ENCODE results near the gene SLC25A5. TPM values are rescaled to one million over a fixed set of nuclear protein-coding genes. Genes with fewer than 3 reads are reported as not detected.
A peak's percentile ranks its signal among the peaks of the same experiment; 100 is the strongest.

The SLC25A5 gene
- 96.2 and 131 TPM in 2 replicates for total RNA-seq

DNA sequence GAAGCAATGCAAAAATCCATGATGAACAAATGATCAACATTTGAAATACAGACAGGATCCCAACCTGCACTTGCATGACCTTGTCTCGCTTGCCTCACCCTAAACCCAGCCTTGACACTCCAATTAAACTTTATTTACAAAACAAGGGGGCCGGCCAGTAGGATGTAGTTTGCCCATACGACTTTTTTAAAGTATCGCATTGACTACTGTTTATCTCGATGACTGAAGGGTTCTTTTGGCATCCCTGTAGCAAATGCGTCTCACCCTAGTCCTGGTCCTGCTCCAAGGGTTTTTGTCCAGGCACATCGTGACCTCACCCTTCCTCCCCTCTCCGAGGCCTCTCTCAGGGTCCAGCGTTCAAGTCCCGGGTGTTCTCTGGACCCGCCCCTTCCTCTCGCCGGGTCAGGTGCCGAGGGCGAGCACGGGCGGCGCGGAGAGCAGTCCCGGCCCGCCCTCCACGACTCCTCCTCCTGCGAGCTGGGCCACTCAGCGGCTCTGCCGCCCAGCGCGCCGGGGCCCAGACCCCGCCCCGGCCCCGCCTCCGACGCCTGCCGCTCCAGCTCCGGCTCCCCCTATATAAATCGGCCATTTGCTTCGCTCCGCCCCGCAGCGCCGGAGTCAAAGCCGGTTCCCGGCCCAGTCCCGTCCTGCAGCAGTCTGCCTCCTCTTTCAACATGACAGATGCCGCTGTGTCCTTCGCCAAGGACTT is at the start of gene SLC25A5:
Gene SLC25A5, plus strand, starts transcription at position 603 of the 709 bp plus-strand sequence. Its CDS starts 72 bp downstream, at position 675.

Small RNAs within 50 kb of the gene (small RNA-seq; reads per million reads assigned to genes)
- gene RNU1-67P (9.0 reads per million, percentile 89 among the genes with 10 or more reads in this experiment), gene RNY3P16 (not detected)

Other genes with a start within 250 kb of the SLC25A5 start
- 524 and 608 TPM in 2 replicates for gene PGRMC1, start 232.2 kb upstream of the SLC25A5 start, total RNA-seq
- gene SLC25A43, start 69.1 kb upstream of the SLC25A5 start, total RNA-seq, result 37.0 and 44.5 TPM in 2 replicates
- gene STEEP1, start 97.0 kb downstream of the SLC25A5 start, total RNA-seq, result 21.3 and 23.3 TPM in 2 replicates
- gene UBE2A, start 106.1 kb downstream of the SLC25A5 start, total RNA-seq, result 33.4 and 35.5 TPM in 2 replicates
- 4.5 and 5.0 TPM in 2 replicates for gene NKRF, start 138.0 kb downstream of the SLC25A5 start, total RNA-seq
- gene SEPTIN6, start 224.7 kb downstream of the SLC25A5 start, total RNA-seq, result 34.6 and 41.1 TPM in 2 replicates

Measured in hair follicle dermal papilla cell (primary cell).